Measurements from ENCODE around the gene SLC35F3. TPM values are rescaled to one million over a fixed set of nuclear protein-coding genes. Genes with fewer than 3 reads are reported as not detected.

Gene SLC35F3
- total and polyA plus RNA-seq, 4 donors: 0.01 to 0.37 (median 0.08) TPM; not detected in 1

DNA sequence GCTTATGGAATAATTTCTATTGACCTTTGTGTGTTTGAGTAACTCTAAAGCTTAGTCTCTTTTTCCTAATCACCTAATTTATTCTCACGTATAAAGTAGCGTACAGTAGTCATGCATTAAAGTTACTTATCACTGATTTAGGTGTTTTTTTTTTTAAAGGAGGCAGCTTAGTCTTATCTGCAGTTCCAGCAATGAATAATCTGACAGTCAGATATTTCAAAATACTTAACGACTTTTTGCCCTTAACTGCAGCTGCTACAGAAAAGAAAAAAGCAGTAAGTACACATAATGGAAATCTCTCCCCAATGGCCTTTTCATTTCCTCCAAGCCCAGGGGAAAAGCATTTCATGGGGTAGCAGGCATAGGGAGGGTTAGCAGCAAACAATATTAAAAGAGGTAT, 54.6 kb downstream of the SLC35F3 start (continued):
- TF ChIP-seq, protein P1, sequence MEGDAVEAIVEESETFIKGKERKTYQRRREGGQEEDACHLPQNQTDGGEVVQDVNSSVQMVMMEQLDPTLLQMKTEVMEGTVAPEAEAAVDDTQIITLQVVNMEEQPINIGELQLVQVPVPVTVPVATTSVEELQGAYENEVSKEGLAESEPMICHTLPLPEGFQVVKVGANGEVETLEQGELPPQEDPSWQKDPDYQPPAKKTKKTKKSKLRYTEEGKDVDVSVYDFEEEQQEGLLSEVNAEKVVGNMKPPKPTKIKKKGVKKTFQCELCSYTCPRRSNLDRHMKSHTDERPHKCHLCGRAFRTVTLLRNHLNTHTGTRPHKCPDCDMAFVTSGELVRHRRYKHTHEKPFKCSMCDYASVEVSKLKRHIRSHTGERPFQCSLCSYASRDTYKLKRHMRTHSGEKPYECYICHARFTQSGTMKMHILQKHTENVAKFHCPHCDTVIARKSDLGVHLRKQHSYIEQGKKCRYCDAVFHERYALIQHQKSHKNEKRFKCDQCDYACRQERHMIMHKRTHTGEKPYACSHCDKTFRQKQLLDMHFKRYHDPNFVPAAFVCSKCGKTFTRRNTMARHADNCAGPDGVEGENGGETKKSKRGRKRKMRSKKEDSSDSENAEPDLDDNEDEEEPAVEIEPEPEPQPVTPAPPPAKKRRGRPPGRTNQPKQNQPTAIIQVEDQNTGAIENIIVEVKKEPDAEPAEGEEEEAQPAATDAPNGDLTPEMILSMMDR (IDR thresholded peaks at IDR 0.05; ENCODE audit: low read depth, low read length, missing input control): no peak
- TF ChIP-seq, protein P2, sequence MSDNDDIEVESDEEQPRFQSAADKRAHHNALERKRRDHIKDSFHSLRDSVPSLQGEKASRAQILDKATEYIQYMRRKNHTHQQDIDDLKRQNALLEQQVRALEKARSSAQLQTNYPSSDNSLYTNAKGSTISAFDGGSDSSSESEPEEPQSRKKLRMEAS (IDR thresholded peaks at IDR 0.05): no peak
- TF ChIP-seq RXRA (IDR thresholded peaks at IDR 0.05): no peak

DNA sequence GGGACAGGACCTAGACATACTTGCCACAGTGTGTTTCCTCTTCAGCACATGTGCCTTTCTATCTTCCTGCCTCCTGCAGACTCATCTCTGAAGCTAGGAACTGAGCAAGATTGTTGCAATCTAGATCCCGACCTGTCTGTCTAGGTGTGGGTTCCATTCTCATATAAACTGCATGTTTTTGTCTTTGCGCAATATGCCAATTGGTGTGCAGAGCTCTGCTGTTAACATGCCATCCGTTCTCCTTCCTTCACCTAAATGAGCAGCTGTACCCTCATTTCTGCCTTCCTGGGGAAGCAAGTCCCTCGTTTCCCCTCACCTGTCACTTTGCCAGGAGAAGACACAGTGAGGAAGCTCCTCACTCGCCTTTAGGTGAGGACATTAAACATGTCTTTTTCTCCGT, 55.5 kb downstream of the SLC35F3 start:
- no peak overlapping the region for H3K4me3 ChIP-seq (ENCODE audit: low read depth in 1 of 3, low read length in 3 of 3)
- peaks cover 0 to 8% (median 3%) of the 10 kb centered on the region in 4 donors for H3K9me3 ChIP-seq (ENCODE audit: control insufficient read depth in 4 of 4, low read length in 3 of 4)
- TF ChIP-seq, protein P1 (IDR thresholded peaks at IDR 0.05; ENCODE audit: low read depth, low read length, missing input control): no peak
- WGBS: 82% methylated on average over 6 of the region's 6 CpGs
- peaks cover 0 to 2% (median 0%) of the 10 kb centered on the region in 4 donors for H3K27me3 ChIP-seq (ENCODE audit: control insufficient read depth in 4 of 4, insufficient read depth in 4 of 4, low read length in 3 of 4)
- DNase-seq (ENCODE audit: low spot score): no peak
- no peaks in the 10 kb centered on the region for H3K36me3 ChIP-seq (ENCODE audit: control insufficient read depth in 4 of 4, insufficient read depth in 3 of 4, low read depth in 1 of 4, low read length in 3 of 4)
- H3K9ac ChIP-seq (ENCODE audit: low read depth in 1 of 2, low read length in 2 of 2): no peak overlapping the region
- no peak overlapping the region for H3K27ac ChIP-seq (ENCODE audit: low read depth in 1 of 2, low read length in 2 of 2)
- no peaks in the 10 kb centered on the region for H3K4me1 ChIP-seq (ENCODE audit: control insufficient read depth in 4 of 4, insufficient read depth in 4 of 4, low read length in 3 of 4)

DNA sequence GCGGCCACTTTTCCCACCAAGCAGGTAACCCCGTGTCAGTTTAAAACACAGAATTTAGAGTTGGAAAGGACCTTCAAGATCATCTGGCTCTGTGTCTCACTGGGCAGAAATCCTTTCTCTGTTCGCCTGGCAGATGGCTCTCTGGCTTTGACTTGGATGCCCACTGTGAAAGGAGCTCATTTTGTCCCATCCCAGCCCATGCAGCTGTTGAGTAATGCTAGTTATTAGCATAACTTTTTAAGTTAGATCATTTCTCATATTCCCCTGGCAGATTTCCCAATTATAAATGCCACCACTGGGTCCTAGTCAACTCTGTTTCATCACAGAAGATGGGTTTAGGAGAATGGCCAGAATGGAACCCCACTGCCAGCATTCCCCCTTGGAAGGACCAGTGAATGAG, 55.9 kb downstream of the SLC35F3 start:
- Histone ChIP-seq H3K4me1 (ENCODE audit: control insufficient read depth in 4 of 4, insufficient read depth in 4 of 4, low read length in 3 of 4) (no peaks in the 10 kb centered on the region), H3K4me3 (ENCODE audit: low read depth in 1 of 3, low read length in 3 of 3) (no peak overlapping the region), H3K9ac (ENCODE audit: low read depth in 1 of 2, low read length in 2 of 2) (no peak overlapping the region), H3K9me3 (ENCODE audit: control insufficient read depth in 4 of 4, low read length in 3 of 4) (peaks cover 2 to 8% (median 4%) of the 10 kb centered on the region in 4 donors), H3K36me3 (ENCODE audit: control insufficient read depth in 4 of 4, insufficient read depth in 3 of 4, low read depth in 1 of 4, low read length in 3 of 4) (no peaks in the 10 kb centered on the region), H3K27ac (ENCODE audit: low read depth in 1 of 2, low read length in 2 of 2) (no peak overlapping the region), H3K27me3 (ENCODE audit: control insufficient read depth in 4 of 4, insufficient read depth in 4 of 4, low read length in 3 of 4) (peaks cover 0 to 2% (median 0%) of the 10 kb centered on the region in 4 donors)
- TF ChIP-seq FOXA2 (IDR thresholded peaks at IDR 0.05) (no peak), YY1 (IDR thresholded peaks at IDR 0.05) (no peak), EGR1 (IDR thresholded peaks at IDR 0.05; ENCODE audit: low read depth in 2 of 2) (no peak)
- TF ChIP-seq, protein P3, sequence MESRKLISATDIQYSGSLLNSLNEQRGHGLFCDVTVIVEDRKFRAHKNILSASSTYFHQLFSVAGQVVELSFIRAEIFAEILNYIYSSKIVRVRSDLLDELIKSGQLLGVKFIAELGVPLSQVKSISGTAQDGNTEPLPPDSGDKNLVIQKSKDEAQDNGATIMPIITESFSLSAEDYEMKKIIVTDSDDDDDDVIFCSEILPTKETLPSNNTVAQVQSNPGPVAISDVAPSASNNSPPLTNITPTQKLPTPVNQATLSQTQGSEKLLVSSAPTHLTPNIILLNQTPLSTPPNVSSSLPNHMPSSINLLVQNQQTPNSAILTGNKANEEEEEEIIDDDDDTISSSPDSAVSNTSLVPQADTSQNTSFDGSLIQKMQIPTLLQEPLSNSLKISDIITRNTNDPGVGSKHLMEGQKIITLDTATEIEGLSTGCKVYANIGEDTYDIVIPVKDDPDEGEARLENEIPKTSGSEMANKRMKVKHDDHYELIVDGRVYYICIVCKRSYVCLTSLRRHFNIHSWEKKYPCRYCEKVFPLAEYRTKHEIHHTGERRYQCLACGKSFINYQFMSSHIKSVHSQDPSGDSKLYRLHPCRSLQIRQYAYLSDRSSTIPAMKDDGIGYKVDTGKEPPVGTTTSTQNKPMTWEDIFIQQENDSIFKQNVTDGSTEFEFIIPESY (IDR thresholded peaks at IDR 0.05): no peak
- TF ChIP-seq, protein P4, sequence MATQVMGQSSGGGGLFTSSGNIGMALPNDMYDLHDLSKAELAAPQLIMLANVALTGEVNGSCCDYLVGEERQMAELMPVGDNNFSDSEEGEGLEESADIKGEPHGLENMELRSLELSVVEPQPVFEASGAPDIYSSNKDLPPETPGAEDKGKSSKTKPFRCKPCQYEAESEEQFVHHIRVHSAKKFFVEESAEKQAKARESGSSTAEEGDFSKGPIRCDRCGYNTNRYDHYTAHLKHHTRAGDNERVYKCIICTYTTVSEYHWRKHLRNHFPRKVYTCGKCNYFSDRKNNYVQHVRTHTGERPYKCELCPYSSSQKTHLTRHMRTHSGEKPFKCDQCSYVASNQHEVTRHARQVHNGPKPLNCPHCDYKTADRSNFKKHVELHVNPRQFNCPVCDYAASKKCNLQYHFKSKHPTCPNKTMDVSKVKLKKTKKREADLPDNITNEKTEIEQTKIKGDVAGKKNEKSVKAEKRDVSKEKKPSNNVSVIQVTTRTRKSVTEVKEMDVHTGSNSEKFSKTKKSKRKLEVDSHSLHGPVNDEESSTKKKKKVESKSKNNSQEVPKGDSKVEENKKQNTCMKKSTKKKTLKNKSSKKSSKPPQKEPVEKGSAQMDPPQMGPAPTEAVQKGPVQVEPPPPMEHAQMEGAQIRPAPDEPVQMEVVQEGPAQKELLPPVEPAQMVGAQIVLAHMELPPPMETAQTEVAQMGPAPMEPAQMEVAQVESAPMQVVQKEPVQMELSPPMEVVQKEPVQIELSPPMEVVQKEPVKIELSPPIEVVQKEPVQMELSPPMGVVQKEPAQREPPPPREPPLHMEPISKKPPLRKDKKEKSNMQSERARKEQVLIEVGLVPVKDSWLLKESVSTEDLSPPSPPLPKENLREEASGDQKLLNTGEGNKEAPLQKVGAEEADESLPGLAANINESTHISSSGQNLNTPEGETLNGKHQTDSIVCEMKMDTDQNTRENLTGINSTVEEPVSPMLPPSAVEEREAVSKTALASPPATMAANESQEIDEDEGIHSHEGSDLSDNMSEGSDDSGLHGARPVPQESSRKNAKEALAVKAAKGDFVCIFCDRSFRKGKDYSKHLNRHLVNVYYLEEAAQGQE (IDR thresholded peaks at IDR 0.05): no peak
- TF ChIP-seq, protein P1 (IDR thresholded peaks at IDR 0.05; ENCODE audit: low read depth, low read length, missing input control): no peak
- 88% methylated on average over 3 of the region's 3 CpGs for WGBS
- DNase-seq (ENCODE audit: low spot score): no peak
